GM18870 (cell line): ENCODE data around the gene SERPINE1.

Source experiments
- ATAC-seq: cut with Tn5 transposase; IDR thresholded peaks from one replicate; pipeline ENCODE4 v1.9.1; 2021; ENCODE audit warnings: moderate library complexity; ENCODE audit not compliant: unreplicated experiment

SERPINE1 gene

GRCh38 chr7:101185258-101185839 lies 58.4 kb downstream of the SERPINE1 start:
- no peak for ATAC-seq

DNA sequence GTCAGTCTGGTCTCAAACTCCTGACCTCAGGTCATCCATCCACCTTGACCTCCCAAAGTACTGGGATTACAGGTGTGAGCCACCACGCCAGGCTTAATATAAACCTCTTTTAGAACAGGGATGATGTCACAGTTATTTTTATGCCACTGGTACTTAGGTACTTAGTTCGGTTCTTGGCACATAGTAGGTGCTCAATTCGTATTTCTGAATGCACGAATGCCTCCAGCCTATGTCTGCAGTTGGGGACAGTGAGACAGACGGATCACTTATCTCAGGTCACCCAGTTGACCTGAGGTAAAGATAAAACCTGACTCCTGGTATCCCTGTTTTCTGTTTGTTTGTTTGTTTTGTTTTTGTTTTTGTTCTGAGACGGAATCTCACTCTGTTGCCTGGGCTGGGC lies 59.3 kb downstream of the SERPINE1 start:
- ATAC-seq: no peak

GRCh38 chr7:101186844-101187428 lies 60.0 kb downstream of the SERPINE1 start:
- no peak for ATAC-seq
